Globus pallidus (tissue), 1 donor: ENCODE data around the gene VCL.
"Not testable (repeated sequence)": the region's sequence is repeated elsewhere in the genome, so short reads cannot be mapped to it uniquely, and the experiment has no call there.

Experiments
- DNase-seq: peaks from one replicate; pipeline ENCODE4 v3.0.0-alpha.2; 2015; ENCODE audit warnings: low spot score

The VCL gene

GRCh38 chr10:74040200-74041126 is 42.5 kb downstream of the VCL start:
- DNase-seq, result no peak

GRCh38 chr10:74044419-74044818 is 46.5 kb downstream of the VCL start:
- DNase-seq, result no peak

- DNase-seq, result no peak
Observed at GRCh38 chr10:74047304-74047703, 49.4 kb downstream of the VCL start.

GRCh38 chr10:74047871-74048270 is 50.0 kb downstream of the VCL start:
- no peak for DNase-seq

GRCh38 chr10:74048433-74048832 is 50.5 kb downstream of the VCL start:
- no peak for DNase-seq

GRCh38 chr10:74049955-74050354 is 52.0 kb downstream of the VCL start:
- DNase-seq, result no peak

- DNase-seq, result no peak
Observed at GRCh38 chr10:74050653-74051052, 52.7 kb downstream of the VCL start.

GRCh38 chr10:74051736-74052342 is 53.9 kb downstream of the VCL start:
- no peak for DNase-seq

- DNase-seq, result no peak
Observed at GRCh38 chr10:74052994-74053393, 55.1 kb downstream of the VCL start.

- DNase-seq, result no peak
Observed at GRCh38 chr10:74055383-74056049, 57.6 kb downstream of the VCL start.

GRCh38 chr10:74056050-74056818 is 58.3 kb downstream of the VCL start:
- no peak for DNase-seq

- DNase-seq, result no peak
Observed at GRCh38 chr10:74058071-74058470, 60.2 kb downstream of the VCL start.

GRCh38 chr10:74058658-74059057 is 60.7 kb downstream of the VCL start:
- DNase-seq, result no peak

- DNase-seq, result no peak
Observed at GRCh38 chr10:74061104-74061503, 63.2 kb downstream of the VCL start.

- DNase-seq, result not testable (repeated sequence)
Observed at GRCh38 chr10:74061978-74062377, 64.1 kb downstream of the VCL start.

- no peak for DNase-seq
Observed at GRCh38 chr10:74063256-74063655, 65.3 kb downstream of the VCL start.

- no peak for DNase-seq
Observed at GRCh38 chr10:74067373-74068352, 69.7 kb downstream of the VCL start.

GRCh38 chr10:74071157-74071556 is 73.2 kb downstream of the VCL start:
- DNase-seq, result no peak

GRCh38 chr10:74072503-74072902 is 74.6 kb downstream of the VCL start:
- no peak for DNase-seq

- DNase-seq, result no peak
Observed at GRCh38 chr10:74075906-74076305, 78.0 kb downstream of the VCL start.

- DNase-seq, result no peak
Observed at GRCh38 chr10:74076961-74077360, 79.0 kb downstream of the VCL start.
